GM21723 (cell line): ENCODE measurements around the gene CERS6.
"Not testable (repeated sequence)": the region's sequence is repeated elsewhere in the genome, so short reads cannot be mapped to it uniquely, and the experiment has no call there.

Experiments
- ATAC-seq: cut with Tn5 transposase; IDR thresholded peaks from one replicate; pipeline ENCODE4 v1.9.1; 2021; ENCODE audit warnings: mild to moderate bottlenecking, moderate library complexity; ENCODE audit not compliant: unreplicated experiment

CERS6 gene

GRCh38 chr2:168662651-168663208, 206.7 kb downstream of the CERS6 start:
- ATAC-seq, result no peak

GRCh38 chr2:168663993-168664392, 207.9 kb downstream of the CERS6 start:
- ATAC-seq, result no peak

GRCh38 chr2:168664715-168665114, 208.6 kb downstream of the CERS6 start:
- not testable (repeated sequence) for ATAC-seq

GRCh38 chr2:168666339-168666738, 210.3 kb downstream of the CERS6 start:
- no peak for ATAC-seq

GRCh38 chr2:168667156-168667555, 211.1 kb downstream of the CERS6 start:
- no peak for ATAC-seq

GRCh38 chr2:168669151-168669550, 213.1 kb downstream of the CERS6 start:
- no peak for ATAC-seq

- ATAC-seq, result no peak
These were observed 214.4 kb downstream of the CERS6 start for GRCh38 chr2:168670478-168670877.

- no peak for ATAC-seq
These were observed 215.9 kb downstream of the CERS6 start for GRCh38 chr2:168671932-168672331.

- no peak for ATAC-seq
These were observed 217.5 kb downstream of the CERS6 start for GRCh38 chr2:168673265-168674189.

GRCh38 chr2:168678153-168678853, 222.2 kb downstream of the CERS6 start:
- no peak for ATAC-seq

GRCh38 chr2:168679081-168679480, 223.0 kb downstream of the CERS6 start:
- ATAC-seq, result no peak

- no peak for ATAC-seq
These were observed 223.8 kb downstream of the CERS6 start for GRCh38 chr2:168679741-168680310.

- ATAC-seq, result no peak
These were observed 227.9 kb downstream of the CERS6 start for GRCh38 chr2:168683996-168684395.

GRCh38 chr2:168684921-168685599, 229.0 kb downstream of the CERS6 start:
- no peak for ATAC-seq

- no peak for ATAC-seq
These were observed 229.8 kb downstream of the CERS6 start for GRCh38 chr2:168685600-168686451.

- no peak for ATAC-seq
These were observed 230.6 kb downstream of the CERS6 start for GRCh38 chr2:168686452-168687191.

GRCh38 chr2:168687314-168687713, 231.2 kb downstream of the CERS6 start:
- no peak for ATAC-seq

- ATAC-seq, result no peak
These were observed 234.4 kb downstream of the CERS6 start for GRCh38 chr2:168690381-168690885.

GRCh38 chr2:168691221-168691620, 235.1 kb downstream of the CERS6 start:
- ATAC-seq, result no peak
